AG09309 (cell line): ENCODE data around the gene RGS6.

ENCODE experiments used
- DNase-seq: peaks from one replicate; pipeline ENCODE4 v3.0.0-alpha.2; 2010; ENCODE audit warnings: low read depth
- H3K4me3 ChIP-seq: 2 replicates; pipeline ENCODE4 v1.5.1; 2011; ENCODE audit warnings: mild to moderate bottlenecking, low read depth, low read length, moderate library complexity; ENCODE audit not compliant: control insufficient read depth
- CTCF ChIP-seq: IDR thresholded peaks from 2 replicates; pipeline ENCODE4 v1.5.1; 2011; ENCODE audit warnings: mild to moderate bottlenecking, low read depth, low read length, inconsistent platforms; ENCODE audit not compliant: insufficient read depth, control insufficient read depth; ENCODE audit errors: missing control alignments

RGS6 gene

GRCh38 chr14:72524295-72524629, 592.0 kb downstream of the RGS6 start:
- TF ChIP-seq CTCF, result no peak
- no peak overlapping the region for H3K4me3 ChIP-seq
- no peak for DNase-seq

- peak; percentile 8 for TF ChIP-seq CTCF
- no peak for DNase-seq
- no peak overlapping the region for H3K4me3 ChIP-seq
Observed at GRCh38 chr14:72525087-72525915, 593.1 kb downstream of the RGS6 start.

- no peak overlapping the region for H3K4me3 ChIP-seq
- DNase-seq, result no peak
- TF ChIP-seq CTCF, result no peak
Observed at GRCh38 chr14:72527591-72527990, 595.4 kb downstream of the RGS6 start.

- no peak overlapping the region for H3K4me3 ChIP-seq
- no peak for TF ChIP-seq CTCF
- DNase-seq, result no peak
Observed at GRCh38 chr14:72528059-72528862, 596.0 kb downstream of the RGS6 start.

GRCh38 chr14:72528863-72529175, 596.6 kb downstream of the RGS6 start:
- no peak overlapping the region for H3K4me3 ChIP-seq
- no peak for DNase-seq
- no peak for TF ChIP-seq CTCF

GRCh38 chr14:72532686-72533454, 600.6 kb downstream of the RGS6 start:
- DNase-seq, result no peak
- TF ChIP-seq CTCF, result no peak
- no peak overlapping the region for H3K4me3 ChIP-seq
